ENCODE data around the gene CYTH1.

The CYTH1 gene

DNA sequence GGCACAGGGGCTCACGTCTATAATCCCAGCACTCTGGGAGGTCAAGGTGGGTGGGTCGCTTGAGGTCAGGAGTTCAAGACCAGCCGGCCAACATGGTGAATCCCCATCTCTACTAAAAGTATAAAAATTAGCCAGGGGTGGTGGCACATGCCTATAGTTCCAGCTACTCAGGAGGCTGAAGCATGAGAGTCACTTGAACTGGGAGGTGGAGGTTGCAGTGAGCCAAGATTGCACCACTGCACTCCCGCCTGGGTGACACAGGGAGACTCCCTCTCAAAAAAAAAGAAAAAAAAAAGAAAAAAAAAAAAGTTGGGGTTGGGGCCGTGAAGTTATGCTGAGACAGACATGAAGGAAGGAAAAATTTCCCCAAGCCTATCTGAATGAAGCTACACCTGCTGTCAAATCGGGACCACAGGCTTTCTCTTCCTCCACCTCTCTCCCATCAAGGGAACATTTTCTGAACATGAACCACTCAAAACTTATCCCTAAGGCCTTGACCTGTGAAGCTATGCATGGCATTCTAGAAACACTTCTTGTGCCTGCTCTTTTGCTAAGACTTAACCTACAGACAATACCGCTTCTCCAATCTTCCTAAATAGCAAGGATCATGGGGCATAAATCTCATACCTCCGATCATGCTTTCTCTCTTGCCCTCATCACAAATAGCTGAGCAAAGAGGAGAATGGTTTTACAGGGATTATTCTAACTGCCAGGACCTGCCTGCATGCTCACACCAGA is 88.6 kb downstream of the CYTH1 start:
- DNase-seq (ENCODE audit: low spot score) = no peak

DNA sequence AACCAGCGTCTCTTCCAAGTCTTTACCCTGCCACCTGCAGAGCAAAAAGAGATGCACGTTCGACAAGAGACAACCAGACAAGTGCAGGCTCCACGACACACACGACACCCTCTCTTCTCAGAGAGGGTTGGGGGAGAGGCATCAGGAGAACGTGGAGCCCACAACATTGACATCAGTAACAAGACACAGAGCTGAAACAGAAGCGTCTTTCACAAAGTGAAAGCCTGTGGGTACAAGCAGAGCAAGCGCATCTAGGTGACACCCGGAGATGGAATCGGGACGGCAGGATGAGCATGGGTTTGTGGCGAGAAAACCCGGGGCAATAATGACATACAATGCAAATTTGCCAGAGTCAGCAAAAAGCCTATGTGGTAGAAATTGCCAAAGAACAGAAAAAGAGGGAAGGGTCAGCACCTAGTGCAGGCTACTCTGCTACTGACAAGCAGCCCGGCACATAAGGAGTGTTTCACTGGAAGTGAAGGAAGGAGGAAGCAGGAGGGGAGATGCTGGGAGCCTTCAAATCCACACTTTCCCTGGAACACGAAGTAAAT is 89.5 kb downstream of the CYTH1 start:
- no peak for DNase-seq (ENCODE audit: low spot score)

DNA sequence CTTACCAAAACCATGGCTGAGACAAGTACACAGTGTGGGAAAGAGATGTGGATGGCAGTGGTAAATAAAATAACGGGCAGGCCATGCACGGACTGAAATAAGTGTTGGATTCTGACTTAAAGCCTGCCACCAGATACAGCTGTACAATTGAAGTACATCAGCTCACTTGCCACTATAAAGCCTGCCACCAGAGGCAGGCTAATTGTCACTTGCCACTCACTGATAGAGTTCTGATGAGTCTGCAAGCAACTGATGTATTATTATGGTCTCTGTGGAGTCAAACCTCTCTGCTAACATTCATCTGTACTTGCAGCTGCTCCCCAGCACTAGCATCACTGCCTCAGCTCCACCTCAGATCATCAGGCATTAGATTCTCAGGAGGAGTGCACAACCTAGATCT is 93.0 kb downstream of the CYTH1 start:
- no peak for DNase-seq (ENCODE audit: low spot score)

DNA sequence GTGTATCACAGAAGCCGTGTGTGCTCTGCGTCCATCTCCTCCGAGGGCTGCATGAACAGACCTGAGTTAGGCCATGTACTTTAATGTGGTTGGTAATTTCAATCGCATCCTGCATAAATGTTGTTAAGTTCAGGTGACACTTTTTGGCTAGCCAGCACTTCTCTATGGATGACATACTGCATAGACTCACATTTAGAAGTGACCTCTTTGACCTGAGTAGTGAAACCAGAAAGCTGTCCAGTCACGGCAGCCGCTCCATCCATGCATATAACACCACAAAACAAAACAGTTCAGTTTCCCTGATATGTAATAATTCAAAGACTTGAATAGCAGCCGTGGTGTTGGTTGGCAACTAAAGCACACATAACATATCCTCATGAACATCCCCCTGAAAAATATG is 94.1 kb downstream of the CYTH1 start:
- DNase-seq (ENCODE audit: low spot score) = no peak

DNA sequence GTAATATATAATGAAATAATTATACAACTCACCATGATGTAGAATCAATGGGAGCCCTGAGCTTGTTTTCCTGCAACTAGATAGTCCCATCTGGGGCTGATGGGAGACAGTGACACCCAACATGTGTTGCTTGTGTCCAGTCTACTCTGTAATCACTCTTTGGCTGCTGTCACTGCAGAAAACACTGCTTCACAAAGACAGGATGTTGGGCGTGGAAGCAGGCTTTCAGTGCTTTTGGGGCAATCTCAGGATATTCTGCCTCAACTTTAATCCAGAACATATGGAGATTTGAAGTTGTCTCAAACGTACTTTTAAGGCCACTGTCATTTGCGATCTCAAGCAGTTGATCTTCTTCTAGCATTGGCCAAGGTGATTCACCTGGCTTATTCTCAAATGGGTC is 94.9 kb downstream of the CYTH1 start:
- no peak for DNase-seq (ENCODE audit: low spot score)

DNA sequence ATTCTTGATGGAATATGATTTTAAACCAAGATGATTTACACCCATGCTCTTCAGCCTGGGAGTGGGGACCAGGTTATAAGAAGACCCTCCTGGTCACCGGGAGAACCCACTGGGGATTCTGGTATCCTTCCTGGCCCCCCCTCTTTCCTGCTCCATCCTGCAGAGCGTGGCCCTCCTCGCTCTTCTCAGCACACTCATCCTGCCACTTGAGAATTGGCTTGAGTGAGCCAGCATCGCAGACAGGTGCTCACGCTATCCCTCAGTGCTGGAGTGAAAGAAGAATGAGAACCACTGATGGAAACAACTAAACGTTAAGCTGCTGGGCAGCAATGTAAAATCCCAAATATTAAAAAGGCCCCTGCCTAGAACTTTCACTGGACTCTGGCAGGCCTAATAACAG is 98.0 kb downstream of the CYTH1 start:
- DNase-seq (ENCODE audit: low spot score) = no peak

DNA sequence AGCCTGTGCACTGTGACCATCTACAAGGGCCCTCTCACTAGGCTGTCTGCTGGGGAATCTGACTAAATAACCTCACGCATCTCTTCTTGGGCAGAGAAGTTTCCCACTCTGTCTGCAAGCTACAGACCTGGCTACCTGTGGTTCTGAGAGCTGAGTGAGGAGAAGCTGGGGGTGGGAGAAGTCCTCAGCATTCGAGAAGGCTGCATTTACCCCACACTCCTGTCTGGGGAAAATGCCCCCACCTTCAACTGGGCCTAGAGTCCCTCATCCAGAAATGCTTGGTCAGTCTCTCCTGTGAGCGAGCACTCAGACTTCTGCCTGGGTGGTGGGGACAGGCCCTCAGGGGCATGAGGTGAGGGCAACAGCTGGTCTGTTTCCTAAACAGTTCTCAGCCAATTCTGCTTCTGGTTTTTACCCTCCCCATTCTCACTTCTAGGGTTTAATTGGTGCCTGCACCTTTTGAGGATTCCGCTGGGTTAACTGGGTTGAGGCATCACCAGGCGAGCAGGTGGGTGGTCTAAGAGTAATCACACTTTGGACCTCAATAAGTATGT is 98.6 kb downstream of the CYTH1 start:
- no peak for DNase-seq (ENCODE audit: low spot score)

DNA sequence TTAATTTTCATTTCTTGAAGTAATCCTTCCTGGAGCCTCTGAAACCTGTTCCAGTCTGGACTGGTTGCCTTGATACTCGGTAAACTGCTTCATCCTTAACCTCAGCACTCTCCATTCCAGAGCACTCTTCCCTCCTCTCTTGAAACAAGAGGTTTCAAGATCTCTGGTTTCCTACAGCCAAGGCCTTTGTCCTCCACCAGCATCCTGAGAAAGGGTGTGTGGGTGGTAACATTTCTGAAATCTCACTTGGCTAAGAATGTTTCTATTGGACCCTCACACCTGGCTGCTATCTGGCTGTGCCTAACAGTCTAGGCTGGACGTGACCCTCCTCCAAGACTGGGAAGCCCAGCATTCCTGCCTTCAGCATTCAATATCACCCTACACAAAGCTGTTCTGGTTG is 99.7 kb downstream of the CYTH1 start:
- no peak for DNase-seq (ENCODE audit: low spot score)

DNA sequence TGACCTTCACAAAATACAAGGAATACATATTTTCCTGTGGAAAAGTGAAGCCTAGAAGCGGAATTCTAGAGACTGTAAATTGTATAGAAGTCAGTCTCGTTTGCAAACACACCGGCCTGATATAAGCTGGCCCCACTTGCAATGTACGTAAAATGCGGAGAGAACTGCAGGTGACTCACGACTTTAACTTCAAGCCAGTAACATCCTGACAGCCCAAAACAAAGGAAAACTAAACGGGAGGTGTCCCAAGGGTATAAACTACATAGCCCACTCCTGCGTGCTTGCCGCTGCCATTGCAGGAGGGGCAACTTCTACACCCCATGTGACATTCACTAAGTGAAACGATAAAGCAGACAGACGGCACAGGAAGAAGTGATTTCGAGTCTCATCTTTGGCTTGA is 101.6 kb downstream of the CYTH1 start:
- DNase-seq (ENCODE audit: low spot score) = no peak

DNA sequence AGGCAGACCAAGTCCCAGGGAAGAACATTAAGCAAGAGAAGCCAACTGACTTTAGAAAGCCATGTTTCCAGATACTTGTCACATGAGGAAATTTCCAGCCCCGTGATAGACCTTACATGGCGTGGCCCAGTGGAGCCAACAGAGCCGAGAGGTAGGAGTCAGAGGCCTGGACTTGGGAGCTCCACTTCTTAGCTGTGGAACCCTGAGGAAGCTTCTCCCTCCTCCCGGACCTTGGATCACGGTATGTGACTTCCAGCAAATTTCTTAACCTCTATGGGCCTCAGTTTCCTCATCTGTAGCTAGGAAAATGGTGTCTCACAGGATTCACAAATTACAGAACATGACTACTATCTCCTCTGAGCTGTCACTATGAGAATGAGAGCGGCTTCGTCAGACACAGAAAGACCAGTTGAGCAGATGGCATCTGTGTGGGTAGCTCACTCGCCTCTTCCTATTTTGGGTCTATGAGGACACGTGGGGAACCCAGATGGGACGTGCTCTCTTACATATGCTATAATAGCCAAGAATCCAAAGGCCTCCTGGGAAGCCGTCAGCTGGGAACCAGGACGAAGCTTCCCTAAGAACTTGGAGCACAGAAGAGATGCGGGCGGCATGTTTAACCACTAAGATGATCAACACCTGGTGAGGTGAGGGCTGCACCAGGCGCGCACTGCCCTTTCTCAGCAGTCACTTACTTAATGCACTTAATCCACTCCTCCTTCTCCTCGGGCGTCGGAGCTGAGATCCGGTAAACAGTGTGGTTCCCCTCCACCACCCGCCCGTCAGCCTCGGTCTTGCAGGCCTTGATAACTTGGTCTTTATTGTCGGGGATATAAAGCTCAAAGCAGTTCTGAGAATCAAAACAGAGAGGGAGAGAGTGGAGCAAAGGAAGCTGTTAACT is 102.3 kb downstream of the CYTH1 start:
- no peak for DNase-seq (ENCODE audit: low spot score)

DNA sequence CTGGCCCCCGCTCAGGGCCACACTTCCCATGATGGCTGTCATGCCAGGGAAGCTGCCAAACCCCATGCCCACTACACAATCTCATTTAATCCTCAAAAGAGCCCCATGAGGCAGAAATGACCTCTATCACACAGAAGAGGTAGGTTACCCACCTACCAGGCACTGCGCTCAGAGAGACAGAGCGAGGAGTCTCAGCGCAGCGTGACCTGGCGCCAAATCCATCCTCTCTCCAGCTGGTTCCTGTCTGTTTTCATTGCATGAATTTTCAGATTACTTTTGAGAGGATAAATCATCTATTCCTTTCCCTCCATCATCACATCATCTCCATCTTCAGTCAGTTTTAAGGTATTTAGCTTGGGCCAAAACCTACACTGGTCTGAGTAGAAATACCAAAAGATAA is 103.4 kb downstream of the CYTH1 start:
- DNase-seq (ENCODE audit: low spot score) = no peak

DNA sequence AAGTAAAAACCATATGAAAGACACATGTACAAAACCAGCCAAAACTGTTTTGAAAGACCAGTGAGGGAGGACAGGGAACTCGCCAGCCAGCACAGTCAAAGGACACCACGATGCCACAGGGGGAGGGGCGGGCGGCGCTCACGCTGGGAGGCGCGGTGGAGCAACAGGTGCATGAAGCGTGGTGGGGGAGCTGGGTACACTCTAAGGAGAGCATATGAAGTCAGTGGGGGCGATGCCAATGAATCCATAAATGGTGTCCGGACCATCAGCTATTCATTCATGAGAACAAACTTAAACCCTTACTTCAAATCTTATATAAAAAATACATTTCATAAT is 103.9 kb downstream of the CYTH1 start:
- DNase-seq (ENCODE audit: low spot score) = no peak

DNA sequence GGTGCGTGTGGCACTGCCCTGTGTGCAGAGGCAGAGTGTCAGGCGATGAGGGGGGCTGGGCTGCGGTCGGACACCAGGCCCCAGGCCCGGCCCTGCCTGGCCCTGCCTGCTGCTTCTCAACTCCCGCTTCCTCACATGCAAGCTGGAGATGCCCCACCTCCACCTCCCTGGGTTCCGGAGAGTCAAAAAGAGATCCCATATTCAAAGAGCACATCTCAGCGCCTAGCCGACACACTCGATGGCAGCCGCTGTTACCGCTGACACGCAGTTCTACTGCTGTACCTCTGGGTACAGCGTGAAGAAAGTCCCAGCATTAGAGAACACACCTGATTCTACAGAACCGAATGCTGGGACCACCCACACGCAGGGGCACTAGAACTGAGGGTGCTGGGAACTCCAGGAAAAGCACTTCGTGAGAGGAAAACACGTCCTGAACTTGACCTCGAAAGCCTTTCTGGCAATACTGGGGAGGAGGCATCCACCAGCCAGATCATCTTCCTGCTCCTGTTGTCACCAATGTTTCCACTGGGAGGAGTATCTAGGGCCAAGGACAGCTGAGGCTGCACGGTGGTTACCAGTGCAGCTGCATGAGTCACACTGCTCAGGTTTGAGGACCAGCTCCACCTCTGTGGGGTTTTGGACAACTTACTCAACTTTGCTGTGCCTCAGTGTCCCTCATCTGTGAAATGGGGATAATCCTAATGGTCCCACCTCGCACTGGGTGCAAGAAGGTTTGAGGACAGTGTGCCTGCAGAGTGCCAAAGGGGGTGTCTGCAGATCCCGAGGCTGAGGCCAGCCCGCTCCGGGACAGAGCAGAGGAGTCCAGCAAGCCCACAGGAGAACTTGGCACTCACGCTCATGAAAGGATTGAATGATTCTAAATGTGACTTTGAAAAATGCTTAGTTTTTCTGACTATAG is 104.5 kb downstream of the CYTH1 start:
- no peak for DNase-seq (ENCODE audit: low spot score)

DNA sequence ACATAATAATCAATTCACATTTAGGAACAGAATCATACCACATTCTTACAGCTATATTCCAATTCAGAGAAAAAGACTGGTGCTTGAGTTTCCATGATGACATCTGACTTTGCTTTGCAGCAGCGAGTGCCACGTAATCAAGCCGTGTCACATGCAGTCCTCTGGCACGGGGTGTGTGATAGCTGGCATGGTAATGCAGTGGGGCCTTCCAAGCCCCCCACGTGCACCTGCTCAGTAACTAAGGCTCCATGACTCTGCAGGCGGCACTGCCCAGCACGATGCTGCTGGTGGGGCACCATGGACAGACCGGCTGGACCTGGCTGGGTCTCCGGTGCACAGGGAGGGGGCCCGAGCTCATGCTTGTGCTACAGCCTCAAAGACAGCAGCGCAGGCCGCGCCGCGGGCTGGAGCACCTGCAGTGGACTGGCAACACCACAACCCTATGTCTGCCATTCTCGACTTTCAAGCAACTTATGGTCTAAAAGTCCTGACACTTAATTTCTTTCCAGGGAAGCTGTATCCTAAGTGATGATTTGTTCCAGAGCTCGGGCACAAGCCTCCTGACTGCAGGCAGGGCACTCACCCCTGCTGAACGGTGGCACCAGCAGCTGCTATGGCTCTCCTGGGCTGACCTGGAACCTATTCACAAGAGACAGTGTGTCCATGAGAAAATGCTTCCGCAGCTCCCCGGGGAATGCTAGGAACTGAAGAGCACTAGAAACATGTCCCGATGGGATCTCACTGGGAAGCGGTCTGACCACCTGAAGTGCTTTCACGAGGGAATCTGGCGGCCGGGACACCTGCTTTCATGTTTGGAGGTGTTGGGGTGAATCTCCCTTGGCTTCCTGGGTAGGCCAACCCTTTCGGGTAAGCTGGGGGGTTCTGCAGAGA is 105.4 kb downstream of the CYTH1 start:
- DNase-seq (ENCODE audit: low spot score) = no peak

DNA sequence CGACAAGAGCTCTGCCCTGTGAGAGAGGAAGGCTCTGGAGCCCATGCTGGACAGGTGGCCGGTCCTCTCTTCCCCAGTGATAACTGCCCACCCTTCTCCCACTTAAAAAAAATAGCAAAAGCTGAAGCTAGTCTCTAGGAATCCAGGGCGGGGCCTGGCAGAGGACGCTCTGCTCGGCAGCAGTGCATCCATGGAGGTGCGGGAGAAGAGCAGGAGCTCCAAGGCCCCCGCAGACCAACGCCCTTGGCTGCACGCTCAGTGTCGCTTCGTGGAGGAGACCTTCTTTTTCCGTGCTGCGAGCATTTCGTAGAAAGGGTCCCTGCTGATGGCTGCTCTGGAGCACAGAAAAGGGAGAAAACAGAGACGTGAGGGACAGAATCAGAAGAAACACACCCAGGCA is 106.2 kb downstream of the CYTH1 start:
- DNase-seq (ENCODE audit: low spot score) = no peak

DNA sequence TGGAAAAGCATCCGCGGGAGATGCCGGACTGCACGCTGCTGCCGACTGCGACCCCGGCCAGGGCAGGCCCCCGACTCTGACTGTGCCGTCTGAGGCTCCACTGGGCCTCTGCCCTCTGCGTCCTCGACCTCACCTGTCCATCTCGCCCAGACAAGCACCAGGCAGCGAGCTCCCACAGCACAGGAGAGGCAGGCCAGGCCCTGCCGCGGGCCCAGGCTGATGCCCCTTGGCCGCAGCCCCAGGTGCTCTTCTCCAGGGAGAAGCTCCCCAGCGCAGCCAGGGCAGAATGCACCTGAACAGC is 106.8 kb downstream of the CYTH1 start:
- no peak for DNase-seq (ENCODE audit: low spot score)

DNA sequence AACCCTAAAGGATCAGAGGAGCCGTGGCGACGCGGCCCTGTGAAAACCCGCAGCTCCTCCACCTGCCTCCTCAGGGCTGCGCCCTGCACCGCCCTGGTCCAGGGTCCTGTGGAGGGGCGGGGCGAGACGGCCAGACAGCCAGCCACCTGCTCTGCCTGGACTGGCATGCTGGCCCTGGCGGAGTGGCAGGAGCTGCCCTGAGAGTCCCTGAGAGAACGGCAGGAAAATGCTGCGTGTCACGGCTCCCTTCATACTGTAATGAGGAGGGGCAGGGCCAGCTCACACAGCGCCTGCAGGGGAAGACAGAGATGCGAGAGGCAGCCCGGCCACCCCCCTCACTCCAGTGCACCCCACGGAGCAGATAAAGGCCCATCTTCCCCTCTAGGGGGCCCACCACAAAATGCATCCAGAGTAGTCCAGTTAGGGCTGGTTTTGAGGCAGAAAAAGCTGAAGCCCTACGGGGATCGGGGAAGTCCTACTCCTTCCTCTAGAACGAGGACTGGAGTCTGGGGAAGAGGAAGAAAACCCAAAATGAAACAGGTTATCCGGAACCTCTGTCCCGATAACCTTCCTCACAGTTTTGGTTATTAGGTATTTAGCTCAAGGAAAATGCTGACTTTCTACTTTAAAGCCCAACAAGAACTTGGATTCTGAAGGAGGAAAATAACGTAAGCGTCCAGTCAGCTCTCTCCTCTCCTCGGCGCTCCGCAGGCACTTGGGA is 107.3 kb downstream of the CYTH1 start:
- no peak for DNase-seq (ENCODE audit: low spot score)

DNA sequence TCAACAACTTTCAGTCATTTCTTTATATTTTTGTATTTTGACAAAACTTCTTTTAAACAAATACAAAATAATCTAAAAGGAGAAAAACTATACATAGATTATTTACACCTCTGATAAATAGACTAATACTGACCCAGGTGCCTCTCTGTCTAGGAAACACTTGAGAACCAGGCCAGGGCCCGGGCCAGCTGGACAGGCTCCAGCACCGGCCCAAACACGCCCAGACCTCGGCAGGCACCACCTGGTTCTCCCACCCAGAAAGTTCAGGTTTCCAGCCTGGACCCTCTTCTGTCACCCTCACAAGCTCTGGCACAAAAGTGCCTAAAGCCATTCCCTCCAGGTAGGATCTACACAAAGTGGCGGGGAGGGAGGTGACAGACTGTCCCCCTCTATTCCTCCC is 107.9 kb downstream of the CYTH1 start:
- no peak for DNase-seq (ENCODE audit: low spot score)

DNA sequence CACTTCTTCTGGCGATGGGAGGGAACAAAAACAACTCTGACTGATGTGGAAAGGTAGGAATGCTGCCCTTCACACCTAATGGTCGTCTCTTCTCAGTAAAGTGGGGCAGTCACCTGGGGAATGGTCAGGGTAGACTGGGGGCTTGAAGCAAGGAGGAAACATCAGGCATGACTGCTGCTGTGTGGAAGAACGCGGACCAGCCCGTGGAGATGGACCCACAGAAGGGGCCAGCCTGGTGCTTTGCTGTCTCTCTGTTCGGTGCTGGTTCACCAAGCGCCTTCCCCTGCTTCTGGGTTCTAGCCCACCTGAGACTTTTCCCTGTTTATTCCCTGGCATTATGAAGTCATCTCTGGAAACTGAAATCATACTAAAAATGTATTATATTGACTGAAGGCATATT is 108.7 kb downstream of the CYTH1 start:
- DNase-seq (ENCODE audit: low spot score) = no peak

DNA sequence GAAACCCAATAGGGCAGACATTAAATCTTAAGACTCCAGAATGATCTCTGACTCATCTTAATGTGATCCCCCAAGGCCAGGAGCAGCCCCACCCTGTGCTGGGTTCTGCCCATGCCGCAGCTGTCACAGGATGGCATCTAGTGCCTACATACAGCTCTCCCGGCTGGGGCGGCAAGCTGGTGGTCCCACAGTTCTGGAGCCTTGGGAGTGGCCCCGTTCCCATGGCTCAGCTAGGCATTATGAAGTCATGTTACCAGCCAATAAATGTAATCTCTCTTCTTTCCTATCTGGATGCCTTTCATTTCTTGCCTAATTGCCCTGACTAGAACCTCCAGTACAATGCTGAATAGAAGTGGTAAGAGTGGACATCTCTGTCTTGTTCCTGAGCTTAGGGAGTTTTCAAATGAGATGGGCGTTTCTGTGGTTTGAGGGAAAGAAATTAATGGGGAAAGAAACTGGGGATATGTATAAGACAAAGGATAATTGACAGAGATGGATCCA is 109.2 kb downstream of the CYTH1 start:
- no peak for DNase-seq (ENCODE audit: low spot score)

Measured in SK-N-DZ (cell line).